ENCODE data around the gene PPP6R2.
A peak's percentile ranks its signal among the peaks of the same experiment; 100 is the strongest.

Gene PPP6R2

DNA sequence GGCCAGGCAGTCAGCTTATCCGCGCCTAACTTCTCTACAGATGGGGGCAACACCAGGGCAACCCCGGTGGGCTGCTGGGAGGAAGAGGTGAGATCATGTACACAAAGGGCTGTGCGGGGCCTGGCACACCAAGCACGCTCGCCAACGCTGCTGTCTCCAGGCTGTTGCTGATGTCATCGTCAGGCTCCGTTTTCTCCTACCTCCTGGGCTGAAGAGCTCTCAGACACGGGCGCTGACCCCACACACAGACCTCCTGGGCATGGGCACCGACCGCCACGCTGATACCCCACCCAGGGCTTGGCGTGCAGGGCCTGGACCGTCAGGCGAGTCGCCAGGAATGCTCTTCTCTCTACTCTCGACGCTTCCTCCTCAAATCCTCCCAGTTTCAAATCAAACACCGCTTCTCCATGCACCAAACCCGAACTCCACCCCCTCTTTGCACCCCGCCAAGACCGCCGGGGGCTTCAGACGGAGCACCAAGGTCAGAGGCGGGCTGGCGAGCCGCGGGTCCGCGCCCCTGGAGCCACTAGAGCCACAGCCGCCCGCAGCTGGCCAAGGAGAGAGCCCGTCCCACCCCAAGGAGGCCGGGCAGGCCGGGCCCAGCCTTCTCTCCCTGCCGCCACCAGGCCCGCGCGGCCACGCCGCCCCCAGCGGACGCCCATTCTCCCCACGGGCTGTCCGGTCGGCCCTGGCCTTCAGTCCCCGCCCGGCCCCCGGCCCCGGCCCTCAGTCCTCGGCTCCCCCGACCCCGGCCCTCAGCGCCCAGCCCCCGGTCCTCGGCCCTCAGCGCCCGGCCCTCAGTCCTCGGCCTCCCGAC lies 130.9 kb downstream of the PPP6R2 start (continued):
- no peak for TF ChIP-seq ZNF555 (tag by site-specific recombination; conservative IDR thresholded peaks at IDR 0.05)
- TF ChIP-seq, protein P1, sequence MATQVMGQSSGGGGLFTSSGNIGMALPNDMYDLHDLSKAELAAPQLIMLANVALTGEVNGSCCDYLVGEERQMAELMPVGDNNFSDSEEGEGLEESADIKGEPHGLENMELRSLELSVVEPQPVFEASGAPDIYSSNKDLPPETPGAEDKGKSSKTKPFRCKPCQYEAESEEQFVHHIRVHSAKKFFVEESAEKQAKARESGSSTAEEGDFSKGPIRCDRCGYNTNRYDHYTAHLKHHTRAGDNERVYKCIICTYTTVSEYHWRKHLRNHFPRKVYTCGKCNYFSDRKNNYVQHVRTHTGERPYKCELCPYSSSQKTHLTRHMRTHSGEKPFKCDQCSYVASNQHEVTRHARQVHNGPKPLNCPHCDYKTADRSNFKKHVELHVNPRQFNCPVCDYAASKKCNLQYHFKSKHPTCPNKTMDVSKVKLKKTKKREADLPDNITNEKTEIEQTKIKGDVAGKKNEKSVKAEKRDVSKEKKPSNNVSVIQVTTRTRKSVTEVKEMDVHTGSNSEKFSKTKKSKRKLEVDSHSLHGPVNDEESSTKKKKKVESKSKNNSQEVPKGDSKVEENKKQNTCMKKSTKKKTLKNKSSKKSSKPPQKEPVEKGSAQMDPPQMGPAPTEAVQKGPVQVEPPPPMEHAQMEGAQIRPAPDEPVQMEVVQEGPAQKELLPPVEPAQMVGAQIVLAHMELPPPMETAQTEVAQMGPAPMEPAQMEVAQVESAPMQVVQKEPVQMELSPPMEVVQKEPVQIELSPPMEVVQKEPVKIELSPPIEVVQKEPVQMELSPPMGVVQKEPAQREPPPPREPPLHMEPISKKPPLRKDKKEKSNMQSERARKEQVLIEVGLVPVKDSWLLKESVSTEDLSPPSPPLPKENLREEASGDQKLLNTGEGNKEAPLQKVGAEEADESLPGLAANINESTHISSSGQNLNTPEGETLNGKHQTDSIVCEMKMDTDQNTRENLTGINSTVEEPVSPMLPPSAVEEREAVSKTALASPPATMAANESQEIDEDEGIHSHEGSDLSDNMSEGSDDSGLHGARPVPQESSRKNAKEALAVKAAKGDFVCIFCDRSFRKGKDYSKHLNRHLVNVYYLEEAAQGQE (tag by site-specific recombination; IDR thresholded peaks at IDR 0.05) = peak; percentile 58; the same call in 1 of the 2 replicates
- TF ChIP-seq, protein P2, sequence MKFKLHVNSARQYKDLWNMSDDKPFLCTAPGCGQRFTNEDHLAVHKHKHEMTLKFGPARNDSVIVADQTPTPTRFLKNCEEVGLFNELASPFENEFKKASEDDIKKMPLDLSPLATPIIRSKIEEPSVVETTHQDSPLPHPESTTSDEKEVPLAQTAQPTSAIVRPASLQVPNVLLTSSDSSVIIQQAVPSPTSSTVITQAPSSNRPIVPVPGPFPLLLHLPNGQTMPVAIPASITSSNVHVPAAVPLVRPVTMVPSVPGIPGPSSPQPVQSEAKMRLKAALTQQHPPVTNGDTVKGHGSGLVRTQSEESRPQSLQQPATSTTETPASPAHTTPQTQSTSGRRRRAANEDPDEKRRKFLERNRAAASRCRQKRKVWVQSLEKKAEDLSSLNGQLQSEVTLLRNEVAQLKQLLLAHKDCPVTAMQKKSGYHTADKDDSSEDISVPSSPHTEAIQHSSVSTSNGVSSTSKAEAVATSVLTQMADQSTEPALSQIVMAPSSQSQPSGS (tag by site-specific recombination; IDR thresholded peaks at IDR 0.05; ENCODE audit: low read depth) = peak; percentile 86
- TF ChIP-seq, protein P3, sequence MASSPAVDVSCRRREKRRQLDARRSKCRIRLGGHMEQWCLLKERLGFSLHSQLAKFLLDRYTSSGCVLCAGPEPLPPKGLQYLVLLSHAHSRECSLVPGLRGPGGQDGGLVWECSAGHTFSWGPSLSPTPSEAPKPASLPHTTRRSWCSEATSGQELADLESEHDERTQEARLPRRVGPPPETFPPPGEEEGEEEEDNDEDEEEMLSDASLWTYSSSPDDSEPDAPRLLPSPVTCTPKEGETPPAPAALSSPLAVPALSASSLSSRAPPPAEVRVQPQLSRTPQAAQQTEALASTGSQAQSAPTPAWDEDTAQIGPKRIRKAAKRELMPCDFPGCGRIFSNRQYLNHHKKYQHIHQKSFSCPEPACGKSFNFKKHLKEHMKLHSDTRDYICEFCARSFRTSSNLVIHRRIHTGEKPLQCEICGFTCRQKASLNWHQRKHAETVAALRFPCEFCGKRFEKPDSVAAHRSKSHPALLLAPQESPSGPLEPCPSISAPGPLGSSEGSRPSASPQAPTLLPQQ (tag by site-specific recombination; IDR thresholded peaks at IDR 0.05) = 0 out of 2 replicates have a peak, but pooled peaks have one; percentile 57
- TF ChIP-seq ZIC2 (tag by site-specific recombination; IDR thresholded peaks at IDR 0.05) = peak; percentile 85
- TF ChIP-seq ZBTB8A (tag by site-specific recombination; IDR thresholded peaks at IDR 0.05) = peak; percentile 26; the same call in 1 of the 2 replicates
- peak; percentile 81 for TF ChIP-seq ZNF629 (tag by site-specific recombination; IDR thresholded peaks at IDR 0.05)
- 0 out of 2 replicates have a peak, but pooled peaks have one; percentile 18 for TF ChIP-seq OSR2 (tag by site-specific recombination; IDR thresholded peaks at IDR 0.05)
- peak; percentile 100 for TF ChIP-seq GLIS1 (tag by site-specific recombination; IDR thresholded peaks at IDR 0.05)
- TF ChIP-seq ZSCAN23 (tag by site-specific recombination; IDR thresholded peaks at IDR 0.05) = no peak
- peak; percentile 62 for TF ChIP-seq ZNF335 (tag by site-specific recombination; conservative IDR thresholded peaks at IDR 0.05)
- TF ChIP-seq KLF1 (tag by site-specific recombination; IDR thresholded peaks at IDR 0.05) = peak; percentile 52
- TF ChIP-seq ZNF248 (tag by site-specific recombination; IDR thresholded peaks at IDR 0.05) = no peak
- TF ChIP-seq, protein P4, sequence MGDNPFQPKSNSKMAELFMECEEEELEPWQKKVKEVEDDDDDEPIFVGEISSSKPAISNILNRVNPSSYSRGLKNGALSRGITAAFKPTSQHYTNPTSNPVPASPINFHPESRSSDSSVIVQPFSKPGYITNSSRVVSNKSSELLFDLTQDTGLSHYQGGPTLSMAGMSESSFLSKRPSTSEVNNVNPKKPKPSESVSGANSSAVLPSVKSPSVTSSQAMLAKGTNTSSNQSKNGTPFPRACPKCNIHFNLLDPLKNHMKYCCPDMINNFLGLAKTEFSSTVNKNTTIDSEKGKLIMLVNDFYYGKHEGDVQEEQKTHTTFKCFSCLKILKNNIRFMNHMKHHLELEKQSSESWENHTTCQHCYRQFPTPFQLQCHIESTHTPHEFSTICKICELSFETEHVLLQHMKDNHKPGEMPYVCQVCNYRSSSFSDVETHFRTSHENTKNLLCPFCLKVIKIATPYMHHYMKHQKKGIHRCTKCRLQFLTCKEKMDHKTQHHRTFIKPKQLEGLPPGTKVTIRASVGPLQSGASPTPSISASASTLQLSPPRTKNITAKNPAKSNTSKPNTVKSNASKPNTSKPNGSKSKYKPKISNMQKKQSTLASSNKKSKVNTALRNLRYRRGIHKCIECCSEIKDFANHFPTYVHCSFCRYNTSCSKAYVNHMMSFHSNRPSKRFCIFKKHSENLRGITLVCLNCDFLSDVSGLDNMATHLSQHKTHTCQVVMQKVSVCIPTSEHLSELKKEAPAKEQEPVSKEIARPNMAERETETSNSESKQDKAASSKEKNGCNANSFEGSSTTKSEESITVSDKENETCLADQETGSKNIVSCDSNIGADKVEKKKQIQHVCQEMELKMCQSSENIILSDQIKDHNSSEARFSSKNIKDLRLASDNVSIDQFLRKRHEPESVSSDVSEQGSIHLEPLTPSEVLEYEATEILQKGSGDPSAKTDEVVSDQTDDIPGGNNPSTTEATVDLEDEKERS (tag by site-specific recombination; IDR thresholded peaks at IDR 0.05) = peak; percentile 44; the same call in 1 of the 2 replicates
- TF ChIP-seq, protein P5, sequence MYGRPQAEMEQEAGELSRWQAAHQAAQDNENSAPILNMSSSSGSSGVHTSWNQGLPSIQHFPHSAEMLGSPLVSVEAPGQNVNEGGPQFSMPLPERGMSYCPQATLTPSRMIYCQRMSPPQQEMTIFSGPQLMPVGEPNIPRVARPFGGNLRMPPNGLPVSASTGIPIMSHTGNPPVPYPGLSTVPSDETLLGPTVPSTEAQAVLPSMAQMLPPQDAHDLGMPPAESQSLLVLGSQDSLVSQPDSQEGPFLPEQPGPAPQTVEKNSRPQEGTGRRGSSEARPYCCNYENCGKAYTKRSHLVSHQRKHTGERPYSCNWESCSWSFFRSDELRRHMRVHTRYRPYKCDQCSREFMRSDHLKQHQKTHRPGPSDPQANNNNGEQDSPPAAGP (tag by site-specific recombination; IDR thresholded peaks at IDR 0.05) = peak; percentile 53; the same call in 1 of the 2 replicates
- peak; percentile 57; the same call in 1 of the 2 replicates for TF ChIP-seq ZNF76 (tag by site-specific recombination; IDR thresholded peaks at IDR 0.05; ENCODE audit: borderline replicate concordance, low read depth)
